Uterus (tissue), 2 donors: ENCODE measurements around the gene SND1.

Experiments used
- POLR2A ChIP-seq, 2 donors: fragments of 450-650 bp; IDR thresholded peaks; one replicate each; pipeline ENCODE4 v1.6.1; 2016; ENCODE audit warnings: antibody characterized with exemption in 2 of 2, mild to moderate bottlenecking in 1 of 2, moderate library complexity in 1 of 2
- TF ChIP-seq, protein P1 (sequence below), 4 experiments: fragments of 200-600 bp in 2 of 4; fragments of 450-650 bp in 2 of 4; sonication (generic) in 2 of 4; IDR thresholded peaks; one replicate each; pipeline ENCODE4 v1.5.1; 2016 to 2019; ENCODE audit warnings: antibody characterized with exemption in 4 of 4, mild to moderate bottlenecking in 2 of 4, moderate library complexity in 1 of 4

DNA sequence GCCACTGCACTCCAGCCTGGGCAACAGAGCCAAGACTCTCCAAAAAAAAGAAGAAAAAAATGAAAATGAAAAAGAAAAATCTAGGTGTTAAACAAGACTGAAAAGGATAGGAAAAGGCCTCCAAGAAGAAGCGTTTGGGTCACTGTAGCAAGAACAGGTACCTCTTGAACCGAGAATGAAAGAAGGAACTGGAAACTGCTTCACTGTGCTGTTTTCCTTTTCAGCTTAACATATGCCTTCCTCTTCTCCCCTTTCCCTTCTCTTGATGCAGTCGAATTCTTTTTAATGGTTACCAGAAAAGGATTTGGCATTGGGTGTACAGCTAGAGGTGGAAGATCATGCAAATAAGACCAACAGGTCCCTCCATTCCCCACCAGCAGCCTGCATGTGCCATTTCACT, 351.2 kb downstream of the SND1 start:
- TF ChIP-seq, protein P1, sequence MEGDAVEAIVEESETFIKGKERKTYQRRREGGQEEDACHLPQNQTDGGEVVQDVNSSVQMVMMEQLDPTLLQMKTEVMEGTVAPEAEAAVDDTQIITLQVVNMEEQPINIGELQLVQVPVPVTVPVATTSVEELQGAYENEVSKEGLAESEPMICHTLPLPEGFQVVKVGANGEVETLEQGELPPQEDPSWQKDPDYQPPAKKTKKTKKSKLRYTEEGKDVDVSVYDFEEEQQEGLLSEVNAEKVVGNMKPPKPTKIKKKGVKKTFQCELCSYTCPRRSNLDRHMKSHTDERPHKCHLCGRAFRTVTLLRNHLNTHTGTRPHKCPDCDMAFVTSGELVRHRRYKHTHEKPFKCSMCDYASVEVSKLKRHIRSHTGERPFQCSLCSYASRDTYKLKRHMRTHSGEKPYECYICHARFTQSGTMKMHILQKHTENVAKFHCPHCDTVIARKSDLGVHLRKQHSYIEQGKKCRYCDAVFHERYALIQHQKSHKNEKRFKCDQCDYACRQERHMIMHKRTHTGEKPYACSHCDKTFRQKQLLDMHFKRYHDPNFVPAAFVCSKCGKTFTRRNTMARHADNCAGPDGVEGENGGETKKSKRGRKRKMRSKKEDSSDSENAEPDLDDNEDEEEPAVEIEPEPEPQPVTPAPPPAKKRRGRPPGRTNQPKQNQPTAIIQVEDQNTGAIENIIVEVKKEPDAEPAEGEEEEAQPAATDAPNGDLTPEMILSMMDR (IDR thresholded peaks at IDR 0.05), result no peak
- no peak for TF ChIP-seq POLR2A (IDR thresholded peaks at IDR 0.05)
